COLO668 (cell line): ENCODE measurements around the gene SIK3.

ENCODE experiments used
- DNase-seq: peaks from one replicate; lab custom pipeline; 2025; ENCODE audit not compliant: unreplicated experiment; lab: John Stamatoyannopoulos, UW

Gene SIK3

GRCh38 chr11:116829525-116830183 lies 268.6 kb downstream of the SIK3 start, which contains the start of gene APOC3:
TSS of gene APOC3 (plus strand) at chr11:116829907. CDS start at chr11:116830583, 676 bp downstream.
- DNase-seq: no peak

- no peak for DNase-seq
These were observed 269.4 kb downstream of the SIK3 start for GRCh38 chr11:116828632-116829524.

GRCh38 chr11:116827461-116827860 lies 270.8 kb downstream of the SIK3 start:
- no peak for DNase-seq

- no peak for DNase-seq
These were observed 271.3 kb downstream of the SIK3 start for GRCh38 chr11:116826751-116827431.

GRCh38 chr11:116825854-116826750 lies 272.1 kb downstream of the SIK3 start:
- no peak for DNase-seq

GRCh38 chr11:116825434-116825833 lies 272.8 kb downstream of the SIK3 start:
- no peak for DNase-seq

- no peak for DNase-seq
These were observed 275.0 kb downstream of the SIK3 start, which contains the start of gene APOA4 for GRCh38 chr11:116823031-116823843. TSS of gene APOA4 (minus strand) at chr11:116823304. CDS start at chr11:116823191, 113 bp downstream.

- no peak for DNase-seq
These were observed 275.7 kb downstream of the SIK3 start for GRCh38 chr11:116822575-116822974.

GRCh38 chr11:116821050-116821918 lies 276.9 kb downstream of the SIK3 start:
- DNase-seq: no peak

GRCh38 chr11:116819049-116819448 lies 279.2 kb downstream of the SIK3 start:
- DNase-seq: no peak

- no peak for DNase-seq
These were observed 283.7 kb downstream of the SIK3 start for GRCh38 chr11:116814502-116814901.

- DNase-seq: no peak
These were observed 284.3 kb downstream of the SIK3 start for GRCh38 chr11:116813781-116814471.

- DNase-seq: no peak
These were observed 285.1 kb downstream of the SIK3 start for GRCh38 chr11:116813170-116813569.

- no peak for DNase-seq
These were observed 286.1 kb downstream of the SIK3 start for GRCh38 chr11:116812109-116812508.

- DNase-seq: no peak
These were observed 287.0 kb downstream of the SIK3 start for GRCh38 chr11:116811194-116811593.

- DNase-seq: no peak
These were observed 289.7 kb downstream of the SIK3 start for GRCh38 chr11:116808262-116809175.
